NCI-H2081 (cell line): ENCODE measurements around the gene GRM8.

Experiments
- DNase-seq, 2 experiments: peaks; one replicate each; lab custom pipeline; 2025; lab: John Stamatoyannopoulos, UW

Gene GRM8

DNA sequence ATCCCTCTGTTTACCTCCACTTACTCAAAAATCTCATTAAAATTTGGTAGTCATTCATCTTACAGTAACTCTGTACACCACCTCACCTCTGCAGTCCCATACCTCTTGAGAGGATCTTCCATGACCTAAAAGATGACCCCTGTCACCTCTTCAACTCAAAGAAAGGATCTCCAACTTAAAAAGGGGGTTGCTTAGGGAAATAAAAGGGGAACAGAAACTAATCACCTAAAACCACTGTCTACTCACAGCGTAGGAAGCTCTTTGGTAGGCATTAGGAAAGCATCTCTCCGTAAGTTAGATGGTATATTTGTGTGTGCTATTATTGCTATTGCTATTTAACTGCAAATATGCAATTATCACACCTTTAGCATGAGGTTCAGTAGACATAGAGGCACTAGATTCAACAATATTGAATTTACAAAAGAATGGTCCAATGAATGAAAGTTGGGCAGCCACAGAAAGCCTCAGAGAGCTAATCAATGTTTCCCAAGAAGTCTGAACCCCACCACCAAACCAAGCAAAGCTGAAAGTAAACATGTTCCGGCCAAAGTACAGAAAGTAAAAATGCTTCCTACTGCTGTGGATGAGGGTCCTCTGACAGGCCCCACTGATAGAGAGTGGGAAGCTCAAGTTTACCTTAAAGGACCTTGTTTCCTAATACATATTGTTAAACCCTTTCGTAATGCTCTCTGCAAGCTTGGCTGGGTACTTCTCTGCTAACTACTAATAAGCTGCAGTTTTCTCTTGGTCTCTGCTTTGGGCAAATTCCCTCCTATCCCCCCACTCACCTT, 105.8 kb downstream of the GRM8 start:
- DNase-seq: no peak

DNA sequence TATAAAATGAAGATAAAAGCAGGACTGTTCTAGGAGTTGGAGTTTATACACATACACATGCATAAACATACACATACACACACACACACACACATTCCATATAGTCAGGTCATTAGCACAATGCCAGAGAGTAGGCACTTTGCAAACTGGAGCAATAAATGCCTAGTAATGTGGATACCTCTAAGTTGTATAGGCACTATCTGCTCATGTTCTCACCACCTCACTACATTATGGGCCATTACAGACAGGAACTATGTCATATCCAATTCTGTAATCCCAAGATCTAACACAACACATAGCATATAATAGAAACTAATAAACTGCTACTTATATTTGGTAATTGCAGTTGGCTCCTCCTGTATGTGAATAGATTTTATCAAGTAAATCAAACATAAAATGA, 115.6 kb downstream of the GRM8 start:
- no peak for DNase-seq

DNA sequence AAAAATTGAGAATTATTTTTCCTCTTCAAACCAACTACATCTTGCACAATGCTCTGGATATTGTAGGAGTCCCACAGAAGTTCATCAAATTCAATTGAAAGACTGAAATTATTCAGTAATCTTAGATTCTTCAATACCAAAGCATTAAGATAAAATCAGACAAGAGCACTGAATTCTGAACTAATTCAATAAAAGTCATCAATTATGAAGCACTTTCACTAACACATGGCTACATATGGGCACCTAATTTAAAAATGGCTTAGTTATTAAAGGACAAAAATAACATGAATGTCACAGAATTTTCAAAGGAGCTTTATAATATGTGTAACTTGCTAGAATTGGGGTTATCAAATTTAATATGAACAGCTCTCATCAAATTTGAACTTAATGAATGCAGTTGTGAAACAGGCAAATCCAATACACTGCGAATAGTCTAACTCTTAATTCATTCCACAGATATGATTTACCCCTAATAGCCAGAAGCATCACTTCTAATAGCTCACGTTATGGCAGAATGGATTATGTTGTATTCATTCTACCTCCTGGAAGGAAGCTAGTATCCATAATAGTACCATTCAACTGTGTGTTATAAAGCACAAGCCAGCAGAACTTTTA, 116.8 kb downstream of the GRM8 start:
- DNase-seq: no peak

DNA sequence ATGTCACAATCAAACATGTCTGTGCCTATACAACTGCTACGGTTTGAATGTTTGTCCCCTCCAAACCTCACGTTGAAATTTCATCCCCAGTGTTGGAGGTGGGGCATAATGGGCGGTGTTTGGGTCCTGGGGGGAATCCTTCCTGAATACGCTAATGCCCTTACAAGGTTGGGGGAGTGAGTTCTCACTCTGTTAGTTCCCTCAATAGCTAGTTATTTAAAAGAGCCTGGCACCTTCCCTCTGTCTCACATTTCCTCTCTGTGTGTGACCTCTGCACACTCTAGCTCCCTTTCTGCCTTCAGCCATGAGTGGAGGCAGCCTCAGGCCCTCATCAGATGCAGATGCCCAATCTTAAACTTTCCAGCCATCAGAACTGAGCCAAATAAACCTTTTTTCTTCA, 129.5 kb downstream of the GRM8 start:
- DNase-seq: peak; percentile 33 to 58

DNA sequence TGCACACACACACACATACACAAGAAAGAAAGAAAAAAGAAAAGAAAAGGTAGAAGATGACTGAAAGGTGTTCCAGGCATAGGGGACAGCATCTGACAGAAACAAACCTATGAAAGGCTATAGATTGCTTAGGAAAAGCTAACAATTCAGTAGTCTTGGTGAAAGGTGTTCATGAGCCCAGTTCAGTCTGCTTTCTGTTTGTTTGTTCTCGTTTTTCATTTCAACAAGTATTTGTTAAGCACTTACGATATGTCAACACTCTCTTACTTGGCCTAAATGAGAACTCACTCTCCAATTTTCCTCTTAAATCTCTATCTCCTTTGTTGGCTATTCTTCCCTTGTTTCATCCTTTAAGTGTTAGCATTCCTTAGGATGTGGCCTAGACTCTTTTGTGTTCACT, 133.2 kb downstream of the GRM8 start:
- DNase-seq: no peak

DNA sequence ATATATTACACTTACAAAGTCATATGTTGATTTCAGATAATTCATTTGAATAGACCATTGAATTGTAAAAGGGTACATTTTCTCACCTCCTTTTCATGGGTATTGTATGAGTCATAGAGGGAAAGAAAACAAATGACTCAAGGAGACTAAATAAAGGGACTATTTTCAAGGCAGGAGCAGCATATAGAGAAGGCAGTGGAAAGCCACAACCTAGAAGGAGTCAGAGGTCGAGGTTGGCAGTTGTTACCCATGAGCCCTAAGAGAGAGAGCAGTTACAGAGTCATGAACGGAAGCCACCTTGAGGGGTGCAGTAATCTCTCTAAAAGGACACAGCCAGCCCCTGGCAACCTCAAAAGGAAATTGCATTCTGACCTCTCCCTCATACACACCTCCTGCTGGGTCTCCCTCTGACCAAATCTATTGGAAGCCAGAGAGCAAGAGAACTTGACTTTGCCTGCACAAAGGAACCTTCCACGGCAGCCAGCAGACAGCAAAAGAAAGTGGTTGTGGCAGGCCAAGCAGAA, 137.9 kb downstream of the GRM8 start:
- DNase-seq: no peak

DNA sequence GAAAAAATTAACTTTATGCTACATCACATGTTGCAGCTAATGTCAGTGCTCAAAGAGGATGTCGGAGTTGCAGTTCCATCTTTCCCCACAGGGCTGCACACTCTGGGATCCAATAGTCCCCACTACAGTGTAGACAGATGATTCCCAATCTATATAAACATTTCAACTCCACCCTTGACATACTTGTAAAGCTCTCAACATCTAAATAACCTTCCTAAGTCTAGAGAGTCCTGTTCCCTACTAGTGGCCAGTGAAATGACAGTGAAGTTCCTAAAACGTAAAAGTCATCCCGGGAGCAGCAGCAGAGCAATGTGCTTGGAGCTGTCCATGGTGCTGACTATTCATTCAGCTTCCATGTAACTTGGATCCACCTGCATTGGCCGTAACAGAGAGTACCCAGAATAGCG, 145.1 kb downstream of the GRM8 start:
- DNase-seq: peak in 1 of 2 experiments; percentile 33

DNA sequence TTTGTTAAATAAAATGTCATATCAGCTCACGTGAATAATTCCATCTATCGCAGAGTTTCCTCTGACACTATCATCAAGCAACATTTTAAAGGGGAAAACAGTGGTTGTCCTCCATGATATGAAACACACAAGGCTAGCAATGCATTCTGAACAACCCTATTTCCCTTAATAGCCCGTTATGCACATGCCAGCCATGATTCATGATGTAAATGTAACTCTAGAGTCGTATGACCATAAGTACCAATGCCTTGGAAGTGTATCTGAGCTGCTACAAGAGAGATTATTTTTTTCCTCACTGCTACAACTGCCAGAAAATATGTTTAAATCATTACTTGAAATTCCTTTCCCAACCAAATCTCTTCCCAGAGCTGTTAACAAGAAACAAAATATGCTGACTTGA, 159.4 kb downstream of the GRM8 start:
- no peak for DNase-seq

DNA sequence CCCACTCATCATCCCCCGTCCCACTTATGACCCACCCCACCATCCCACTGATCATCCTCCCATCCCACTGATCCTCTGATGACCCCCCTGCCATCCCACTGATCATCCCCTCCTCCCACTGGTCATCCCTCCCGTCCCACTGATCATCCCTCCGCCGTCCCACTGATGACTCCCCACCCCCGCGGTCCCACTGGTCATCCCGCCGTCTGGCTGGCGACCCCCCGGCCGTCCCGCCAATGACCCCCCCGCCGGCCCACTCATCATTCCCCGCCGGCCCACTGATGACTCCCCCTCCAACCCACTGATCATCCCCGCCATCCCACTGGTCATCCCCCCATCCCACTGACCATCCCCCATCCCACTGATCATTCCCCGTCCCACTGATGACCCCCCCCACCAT, 161.1 kb downstream of the GRM8 start:
- DNase-seq: no peak

DNA sequence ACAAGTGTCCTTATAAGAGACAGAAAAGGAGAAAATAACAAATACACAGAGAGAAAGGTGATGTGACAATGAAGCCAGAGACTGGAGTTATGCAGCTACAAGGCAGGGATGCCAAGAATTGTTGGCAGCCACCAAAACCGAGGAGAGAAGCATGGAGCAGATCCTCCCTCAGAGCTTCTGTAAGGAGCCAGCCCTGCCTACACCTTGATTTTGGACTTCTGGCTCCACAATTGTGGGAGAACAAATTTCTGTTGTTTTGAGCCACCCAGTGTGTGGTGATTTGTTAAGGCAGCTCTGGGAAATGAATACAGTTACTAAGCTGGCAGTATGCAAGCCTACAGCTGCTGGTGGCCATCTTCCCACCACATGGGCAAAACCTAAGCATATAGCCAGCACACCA, 163.6 kb downstream of the GRM8 start:
- no peak for DNase-seq

DNA sequence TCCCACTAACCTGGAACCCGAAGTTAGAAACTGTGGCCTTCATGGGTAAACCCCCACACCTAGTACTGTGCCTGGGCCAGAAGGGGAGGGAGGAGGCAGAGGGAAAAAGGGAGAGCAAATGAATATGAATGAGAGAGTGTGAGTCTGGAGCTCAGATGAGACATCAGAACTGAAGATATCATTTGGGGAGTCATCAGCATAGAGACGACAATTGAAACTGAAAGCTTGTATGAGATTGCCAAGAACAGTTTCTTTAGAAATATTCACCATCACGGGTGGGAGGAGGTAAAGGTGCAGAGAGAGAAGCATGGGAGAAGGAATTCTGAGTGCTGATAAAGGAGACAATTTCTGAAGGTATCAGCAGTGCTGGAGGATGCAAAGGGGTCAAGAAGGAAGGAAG, 171.2 kb downstream of the GRM8 start:
- DNase-seq: no peak

DNA sequence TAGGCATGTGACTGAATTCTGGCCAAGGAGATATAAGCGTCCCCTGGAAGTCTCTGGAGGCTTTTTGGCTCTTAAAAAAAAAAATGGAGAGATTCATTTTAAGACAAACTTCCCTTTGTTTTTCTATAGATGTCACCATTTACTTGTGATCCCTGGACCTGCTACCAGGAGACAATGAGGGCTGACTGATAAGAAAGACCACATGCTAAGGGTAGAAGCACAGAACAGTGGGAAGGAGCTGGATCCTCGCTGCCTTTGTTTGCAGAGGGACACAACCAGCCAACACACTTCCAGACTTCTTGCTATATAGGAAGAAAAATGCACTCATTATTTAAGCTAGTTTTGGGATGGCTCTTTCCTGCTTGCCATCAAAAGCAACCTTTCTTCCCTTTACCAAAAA, 172.2 kb downstream of the GRM8 start:
- no peak for DNase-seq

DNA sequence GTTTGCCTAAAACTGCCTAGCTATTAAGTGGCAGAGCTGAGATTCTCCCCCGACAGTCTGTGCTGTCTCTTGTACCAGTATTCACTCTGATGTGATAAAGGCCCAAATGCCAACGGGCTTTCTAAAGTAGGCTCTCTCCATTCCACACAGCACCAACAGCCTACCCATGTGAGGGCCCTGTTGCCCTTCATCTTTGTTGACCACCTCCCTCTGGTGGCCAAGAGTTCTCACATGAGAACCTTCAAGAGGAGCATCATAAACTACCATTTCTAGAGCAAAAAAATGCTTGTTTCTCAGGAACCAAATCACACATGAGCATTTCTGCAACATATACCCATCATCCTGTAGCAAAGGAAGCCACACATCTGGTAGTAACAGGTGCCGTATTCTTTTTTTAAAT, 185.8 kb downstream of the GRM8 start:
- peak in 1 of 2 experiments; percentile 6 for DNase-seq

DNA sequence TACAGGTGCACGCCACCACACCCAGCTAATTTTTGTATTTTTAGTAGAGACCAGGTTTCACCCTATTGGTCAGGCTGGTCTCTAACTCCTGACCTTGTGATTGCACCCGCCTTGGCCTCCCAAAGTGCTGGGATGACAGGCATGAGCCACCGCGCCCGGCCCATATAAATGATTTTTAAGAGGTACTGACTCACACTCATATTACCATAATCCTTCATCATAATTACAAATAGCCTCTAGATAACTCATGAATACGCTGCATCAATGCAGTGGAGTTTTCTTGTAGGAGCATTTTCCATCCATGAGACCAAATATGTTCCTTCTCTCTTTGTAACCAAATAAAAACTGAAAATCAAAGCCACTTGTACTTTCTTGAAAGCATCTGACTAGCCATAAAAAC, 193.3 kb downstream of the GRM8 start:
- no peak for DNase-seq

DNA sequence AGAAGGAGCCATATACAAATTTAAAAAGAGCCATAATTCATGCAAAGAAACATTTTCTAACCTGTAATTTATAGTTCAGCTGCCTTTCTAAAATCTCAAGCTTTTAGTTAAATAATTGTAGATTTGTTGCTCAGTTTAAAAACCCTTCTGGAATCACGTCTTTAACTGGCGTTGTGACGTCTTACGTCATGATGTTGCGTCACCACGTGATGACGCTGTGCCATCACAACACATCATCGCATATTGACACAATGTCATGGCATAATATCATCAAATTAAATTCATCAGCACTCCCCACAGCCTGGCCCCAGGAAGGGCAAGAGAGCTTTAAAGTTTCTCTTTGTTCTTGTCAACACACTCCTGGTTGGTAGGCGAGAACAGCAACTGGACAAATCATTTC, 194.8 kb downstream of the GRM8 start:
- DNase-seq: no peak

DNA sequence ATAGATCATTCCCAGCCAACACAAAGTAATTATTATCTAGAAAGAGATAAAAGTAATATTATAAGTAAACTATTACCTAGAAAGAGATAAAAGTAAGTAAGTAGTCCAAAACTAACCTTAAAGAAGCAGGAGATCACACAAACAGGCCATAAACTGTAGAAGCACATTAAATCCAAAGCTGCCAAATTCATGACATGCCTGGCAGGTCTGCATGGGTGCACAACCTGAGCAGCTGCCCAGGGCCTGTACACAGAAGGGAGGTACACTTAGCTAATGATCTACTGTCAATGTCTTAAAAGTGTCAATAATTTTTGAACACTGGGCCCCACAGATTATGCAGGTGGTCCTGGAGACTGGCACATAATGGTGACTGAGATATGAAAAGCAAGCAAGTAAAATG, 196.5 kb downstream of the GRM8 start:
- DNase-seq: no peak

DNA sequence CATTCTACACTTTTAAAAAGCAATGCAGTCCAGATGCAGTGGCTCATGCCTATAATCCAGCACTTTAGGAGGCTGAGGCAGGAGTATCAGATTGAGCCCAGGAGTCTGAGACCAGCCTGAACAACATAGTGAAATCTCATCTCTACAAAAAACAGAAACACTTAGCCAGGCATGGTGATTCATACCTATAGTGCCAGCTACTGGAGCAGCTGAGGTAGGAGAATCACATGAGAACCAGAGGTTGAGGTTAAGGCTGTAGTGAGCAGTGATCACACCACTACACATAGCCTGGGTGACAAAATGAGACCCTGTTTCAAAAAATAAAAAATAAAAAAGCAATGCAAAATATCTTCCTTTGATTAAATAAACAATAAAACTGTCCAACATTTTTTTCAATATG, 205.2 kb downstream of the GRM8 start:
- DNase-seq: no peak

DNA sequence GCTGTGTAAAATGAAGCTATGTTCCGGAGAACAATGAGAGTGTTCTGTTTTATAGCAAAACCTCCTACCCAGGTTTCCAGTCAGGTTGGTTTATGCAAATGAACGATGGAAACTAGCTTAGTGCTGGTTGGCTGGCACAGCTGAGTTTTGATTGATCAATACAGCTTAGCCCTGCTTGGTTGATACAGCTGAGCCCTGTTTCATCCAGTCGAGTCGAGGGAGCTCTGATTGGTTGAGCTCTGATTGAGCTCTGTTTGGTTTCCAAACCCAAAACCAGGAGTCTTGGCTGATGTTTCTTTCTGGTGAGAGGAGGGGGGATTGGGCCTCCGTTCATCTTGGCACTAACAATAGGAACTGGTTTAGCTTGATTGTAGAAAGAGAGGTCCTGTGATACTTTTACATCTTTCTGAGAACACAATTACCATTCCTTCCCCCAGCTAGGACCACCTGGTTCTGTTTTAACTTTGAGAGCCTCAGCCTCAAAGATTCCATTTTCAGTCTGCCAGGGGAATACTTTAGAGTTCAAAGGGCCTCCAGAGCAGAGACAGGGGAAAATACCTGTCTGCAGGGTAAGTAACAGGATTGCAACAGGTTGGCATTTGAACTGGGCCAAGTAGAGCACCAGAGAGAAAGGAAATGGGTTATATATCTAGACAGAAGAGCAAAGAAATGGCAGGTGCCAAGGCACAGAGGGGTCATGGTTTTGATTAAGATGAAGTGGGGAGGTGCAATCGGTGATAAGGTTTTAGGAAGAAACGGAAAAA, 210.9 kb downstream of the GRM8 start:
- DNase-seq: no peak

DNA sequence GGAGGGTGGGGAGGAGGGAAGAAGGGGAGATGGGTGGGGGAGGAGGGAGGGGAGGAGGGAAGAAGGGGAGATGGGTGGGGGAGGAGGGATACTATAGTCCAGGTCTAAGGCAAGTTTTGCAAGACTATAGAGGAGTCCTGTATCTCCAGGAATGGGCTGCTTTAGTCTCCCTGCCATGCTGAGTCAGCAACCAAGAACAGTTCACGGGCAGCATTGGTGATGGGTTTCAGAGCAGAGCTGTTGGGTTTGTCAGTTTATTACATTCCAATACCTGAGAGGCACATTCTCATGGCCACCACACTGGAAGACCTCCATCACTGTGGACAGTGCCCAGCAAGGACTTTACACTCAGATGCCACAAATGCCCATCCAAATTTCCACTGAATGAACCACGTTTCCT, 212.7 kb downstream of the GRM8 start:
- no peak for DNase-seq

DNA sequence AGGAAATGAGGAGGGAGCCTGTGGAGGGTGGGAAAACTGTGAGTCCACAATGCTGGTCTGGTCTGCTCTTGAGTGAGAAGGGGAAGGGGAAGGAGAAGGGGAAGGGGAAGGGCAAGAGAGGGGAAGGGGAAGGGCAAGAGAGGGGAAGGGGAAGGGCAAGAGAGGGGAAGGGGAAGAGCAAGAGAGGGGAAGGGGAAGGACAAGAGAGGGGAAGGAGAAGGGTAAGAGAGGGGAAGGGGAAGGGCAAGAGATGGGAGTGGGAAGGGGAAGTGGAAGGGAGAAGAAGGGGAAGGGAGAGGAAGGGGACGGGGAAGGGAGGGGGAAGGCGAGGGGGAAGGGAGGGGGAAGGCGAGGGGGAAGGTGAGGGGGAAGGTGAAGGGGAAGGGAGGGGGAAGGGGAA, 213.2 kb downstream of the GRM8 start:
- DNase-seq: no peak

DNA sequence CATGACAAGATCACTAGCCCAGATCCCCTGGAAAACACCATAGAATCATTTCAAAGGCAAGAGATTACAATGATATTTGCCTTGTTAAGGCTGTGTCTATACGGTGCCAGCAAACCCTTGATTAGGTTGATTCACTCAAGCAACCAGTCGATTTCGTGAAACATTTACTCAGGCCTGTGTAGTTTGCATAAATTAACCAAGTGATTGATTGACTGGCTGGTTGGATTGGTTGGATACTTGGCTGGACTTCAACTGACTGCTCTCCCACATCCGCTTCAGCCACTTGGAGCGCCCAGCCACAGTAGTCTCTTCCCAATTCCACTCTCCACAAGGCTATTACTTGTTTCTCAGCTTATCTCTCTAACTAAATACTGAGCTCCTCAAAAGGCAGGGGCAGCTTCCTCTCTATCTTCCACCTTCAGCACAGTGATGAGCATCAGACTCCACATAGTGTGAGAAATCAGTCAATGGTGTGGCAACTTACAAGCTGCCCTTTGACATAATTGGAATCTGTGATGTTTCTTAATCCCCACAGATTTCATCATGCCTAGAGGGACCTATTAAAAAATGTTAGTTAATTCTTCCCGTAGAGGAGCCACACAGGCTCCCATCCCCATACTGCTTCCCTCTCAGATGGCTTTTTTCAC, 217.4 kb downstream of the GRM8 start:
- DNase-seq: peak; percentile 16 to 60

DNA sequence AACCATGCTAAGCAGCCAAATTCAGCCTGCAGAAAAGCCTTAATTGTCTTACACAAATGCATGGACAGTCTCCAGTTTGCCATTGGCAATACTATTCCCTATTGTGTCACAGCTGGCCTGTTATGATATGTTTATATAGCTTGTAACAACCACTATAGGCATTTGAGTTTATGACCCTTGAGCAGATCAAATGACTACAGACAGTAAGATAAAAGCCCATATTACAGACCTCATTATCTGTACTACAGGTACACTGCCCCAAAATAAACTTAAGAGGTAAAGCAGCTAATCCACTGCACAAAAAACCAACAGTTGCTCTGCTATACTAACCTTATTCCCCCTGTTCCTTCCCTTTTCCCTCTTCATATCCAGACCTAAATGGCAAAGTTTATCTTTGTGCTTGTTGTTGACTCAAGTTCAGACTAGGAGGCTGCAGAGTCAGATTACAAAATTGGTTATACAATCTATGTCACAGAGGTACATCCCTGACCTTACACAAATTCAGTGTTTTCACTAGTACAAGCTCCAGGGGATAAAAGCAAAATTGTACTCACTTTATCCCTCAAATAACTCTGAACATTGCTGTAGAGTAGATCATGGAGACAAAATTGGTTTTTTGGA, 218.4 kb downstream of the GRM8 start:
- DNase-seq: peak in 1 of 2 experiments; percentile 27
